Kidney (tissue), 14 donors: Measurements from ENCODE around the gene ARHGEF12. TPM values are rescaled to one million over a fixed set of nuclear protein-coding genes. Genes with fewer than 3 reads are reported as not detected.

Experiments used
- DNase-seq, 5 donors: peaks; one replicate each; pipeline ENCODE4 v3.0.0-alpha.2; 2013 to 2020
- FAIRE-seq: peaks from 2 replicates; lab custom pipeline; 2012; peaks lifted over from hg19 to GRCh38; lab: Jason Lieb, UNC
- H3K27ac ChIP-seq, 2 donors: one replicate each; pipeline ENCODE4 v1.7.0; 2013; ENCODE audit warnings: low read depth in 2 of 2, low read length in 2 of 2, inconsistent platforms in 1 of 2
- H3K27me3 ChIP-seq: one replicate; pipeline ENCODE4 v1.7.1; 2013; ENCODE audit warnings: low read length, inconsistent platforms; ENCODE audit not compliant: control insufficient read depth, insufficient read depth
- H3K36me3 ChIP-seq, 3 donors: one replicate each; pipeline versions ENCODE4 v1.7.0 to v1.7.1; 2013; ENCODE audit warnings: low read length in 3 of 3, control low read depth in 1 of 3, inconsistent platforms in 1 of 3; ENCODE audit not compliant: insufficient read depth in 3 of 3, control insufficient read depth in 2 of 3
- H3K4me1 ChIP-seq, 3 donors: one replicate each; pipeline versions ENCODE4 v1.7.0 to v1.7.1; 2013; ENCODE audit warnings: low read length in 3 of 3, inconsistent platforms in 1 of 3, low read depth in 1 of 3; ENCODE audit not compliant: control insufficient read depth in 2 of 3, insufficient read depth in 2 of 3
- H3K4me3 ChIP-seq, 3 donors: one replicate each; pipeline versions ENCODE4 v1.7.0 to v1.8.1; 2013; ENCODE audit warnings: low read length in 3 of 3, control low read depth in 1 of 3, inconsistent platforms in 1 of 3
- H3K9ac ChIP-seq, 3 donors: one replicate each; pipeline versions ENCODE4 v1.7.0 to v1.7.1; 2013; ENCODE audit warnings: low read length in 3 of 3, control low read depth in 1 of 3, inconsistent platforms in 1 of 3
- H3K9me3 ChIP-seq, 3 donors: one replicate each; pipeline versions ENCODE4 v1.7.0 to v1.7.1; 2013; ENCODE audit warnings: low read length in 3 of 3, control low read depth in 1 of 3, inconsistent platforms in 1 of 3; ENCODE audit not compliant: control insufficient read depth in 2 of 3, insufficient read depth in 1 of 3
- intact Hi-C: fragments of 100-400 bp; cut with DNase I; formaldehyde crosslinking; loops from one replicate; pipeline ENCODE4 v1.11.1; 2022
- polyA plus RNA-seq: library from polyadenylated mRNA; stranded (reverse); fragments of 350-450 nt; fragmentation: Illumina TruSeq; extraction: RNeasy Lipid Tissue Mini Kit (QIAGEN cat#74804); gene quantifications from one replicate; pipeline ENCODE4 v1.2.3, GENCODE V29; 2014; ENCODE audit warnings: low read depth, low replicate concordance; ENCODE audit not compliant: insufficient read depth
- total RNA-seq: library from RNA; stranded (reverse); fragmentation: NEBNext Ultra II Directional; extraction: Animal tissue kit (Norgen Biotek cat#: 25700); gene quantifications from one replicate; pipeline ENCODE4 v1.2.1, GENCODE V29; 2021
- TF ChIP-seq, protein P1 (sequence below): IDR thresholded peaks from 3 replicates; pipeline ENCODE4 v1.5.1; 2012; ENCODE audit warnings: mild to moderate bottlenecking, moderate library complexity, borderline replicate concordance; ENCODE audit not compliant: insufficient read depth; ENCODE audit errors: extremely low read depth
- donor health status: control.
- donor health status: control.
- donor health status: control.
- donor health status: control.
- donor health status: control.
- donor health status: DM: yes; HTN: yes; CAD: no.
- donor health status: Normal renal cell carcinoma (clear cell type).

The ARHGEF12 gene
- total and polyA plus RNA-seq, 2 donors from 2014 or later, result 21.1 to 161 TPM

DNA sequence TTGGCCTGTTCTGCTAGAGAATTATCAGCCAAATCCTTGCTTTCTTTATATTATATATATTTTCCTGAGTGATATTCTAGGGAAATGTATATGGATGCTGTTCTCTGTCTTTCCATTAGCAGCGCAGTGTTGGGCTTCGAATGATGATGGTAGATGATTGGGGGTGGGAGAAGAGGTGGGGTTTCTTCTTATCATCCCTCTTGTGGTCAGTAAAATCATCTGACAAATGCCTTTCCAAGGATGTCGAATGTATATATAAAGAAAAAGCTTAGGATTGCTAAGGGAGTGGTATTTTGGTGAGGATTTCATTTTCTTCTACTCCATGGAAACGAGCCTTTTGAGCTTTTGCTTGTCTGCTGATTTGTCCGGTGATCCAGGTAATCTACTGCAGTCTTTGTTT lies 48.9 kb downstream of the ARHGEF12 start:
- intact Hi-C loops, result no loop called here

GRCh38 chr11:120385655-120386054 lies 49.4 kb downstream of the ARHGEF12 start:
- no peak overlapping the region for H3K27ac ChIP-seq
- FAIRE-seq (no peak), DNase-seq (no peak)
- TF ChIP-seq, protein P1, sequence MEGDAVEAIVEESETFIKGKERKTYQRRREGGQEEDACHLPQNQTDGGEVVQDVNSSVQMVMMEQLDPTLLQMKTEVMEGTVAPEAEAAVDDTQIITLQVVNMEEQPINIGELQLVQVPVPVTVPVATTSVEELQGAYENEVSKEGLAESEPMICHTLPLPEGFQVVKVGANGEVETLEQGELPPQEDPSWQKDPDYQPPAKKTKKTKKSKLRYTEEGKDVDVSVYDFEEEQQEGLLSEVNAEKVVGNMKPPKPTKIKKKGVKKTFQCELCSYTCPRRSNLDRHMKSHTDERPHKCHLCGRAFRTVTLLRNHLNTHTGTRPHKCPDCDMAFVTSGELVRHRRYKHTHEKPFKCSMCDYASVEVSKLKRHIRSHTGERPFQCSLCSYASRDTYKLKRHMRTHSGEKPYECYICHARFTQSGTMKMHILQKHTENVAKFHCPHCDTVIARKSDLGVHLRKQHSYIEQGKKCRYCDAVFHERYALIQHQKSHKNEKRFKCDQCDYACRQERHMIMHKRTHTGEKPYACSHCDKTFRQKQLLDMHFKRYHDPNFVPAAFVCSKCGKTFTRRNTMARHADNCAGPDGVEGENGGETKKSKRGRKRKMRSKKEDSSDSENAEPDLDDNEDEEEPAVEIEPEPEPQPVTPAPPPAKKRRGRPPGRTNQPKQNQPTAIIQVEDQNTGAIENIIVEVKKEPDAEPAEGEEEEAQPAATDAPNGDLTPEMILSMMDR, result no peak
- no peak overlapping the region for H3K4me3 ChIP-seq
- intact Hi-C loops, result no loop called here
- H3K9ac ChIP-seq, result no peak overlapping the region
- no peaks in the 10 kb centered on the region for H3K9me3 ChIP-seq
- no peaks in the 10 kb centered on the region for H3K36me3 ChIP-seq
- no peaks in the 10 kb centered on the region for H3K27me3 ChIP-seq
- peaks cover 0 to 29% (median 5%) of the 10 kb centered on the region in 3 donors for H3K4me1 ChIP-seq

More for the DNA sequence above, 48.9 kb downstream of the ARHGEF12 start:
- no peak overlapping the region for H3K4me3 ChIP-seq
- H3K36me3 ChIP-seq, result no peaks in the 10 kb centered on the region
- FAIRE-seq (no peak), DNase-seq (no peak)
- H3K9ac ChIP-seq, result no peak overlapping the region
- TF ChIP-seq, protein P1, result no peak
- H3K27me3 ChIP-seq, result no peaks in the 10 kb centered on the region
- H3K9me3 ChIP-seq, result no peaks in the 10 kb centered on the region
- H3K4me1 ChIP-seq, result peaks cover 0 to 24% (median 5%) of the 10 kb centered on the region in 3 donors
- no peak overlapping the region for H3K27ac ChIP-seq

- no peak overlapping the region for H3K27ac ChIP-seq
- FAIRE-seq (no peak), DNase-seq (no peak)
- H3K36me3 ChIP-seq, result no peaks in the 10 kb centered on the region
- no peaks in the 10 kb centered on the region for H3K27me3 ChIP-seq
- intact Hi-C loops, result no loop called here
- TF ChIP-seq, protein P1, result no peak
- H3K4me1 ChIP-seq, result peaks cover 0 to 29% (median 4%) of the 10 kb centered on the region in 3 donors
- H3K9ac ChIP-seq, result no peak overlapping the region
- H3K9me3 ChIP-seq, result no peaks in the 10 kb centered on the region
- no peak overlapping the region for H3K4me3 ChIP-seq
Measured at GRCh38 chr11:120386318-120386717, 50.1 kb downstream of the ARHGEF12 start.
